Islet of Langerhans (tissue), 1 donor: ENCODE measurements around the gene S100P.

Experiments used
- FAIRE-seq: peaks from one replicate; lab custom pipeline; 2011; peaks lifted over from hg19 to GRCh38; lab: Jason Lieb, UNC

S100P gene

GRCh38 chr4:6697131-6697530, 3.5 kb downstream of the S100P start:
- no peak for FAIRE-seq

- no peak for FAIRE-seq
Observed at GRCh38 chr4:6699388-6699787, 5.7 kb downstream of the S100P start.

GRCh38 chr4:6699903-6700302, 6.2 kb downstream of the S100P start:
- no peak for FAIRE-seq

GRCh38 chr4:6701371-6701770, 7.7 kb downstream of the S100P start:
- FAIRE-seq, result no peak

GRCh38 chr4:6702761-6703160, 9.1 kb downstream of the S100P start:
- FAIRE-seq, result no peak

GRCh38 chr4:6703786-6704185, 10.1 kb downstream of the S100P start:
- FAIRE-seq, result no peak

GRCh38 chr4:6705646-6706045, 12.0 kb downstream of the S100P start:
- FAIRE-seq, result no peak

- no peak for FAIRE-seq
Observed at GRCh38 chr4:6706173-6706572, 12.5 kb downstream of the S100P start.

- FAIRE-seq, result no peak
Observed at GRCh38 chr4:6709230-6710114, 15.8 kb downstream of the S100P start, which contains the start of gene MRFAP1L1. TSS of gene MRFAP1L1 (minus strand) at chr4:6709865. CDS start at chr4:6709629, 236 bp downstream.

- no peak for FAIRE-seq
Observed at GRCh38 chr4:6710282-6710681, 16.6 kb downstream of the S100P start.

GRCh38 chr4:6710996-6711395, 17.3 kb downstream of the S100P start:
- FAIRE-seq, result no peak

- no peak for FAIRE-seq
Observed at GRCh38 chr4:6714954-6715353, 21.3 kb downstream of the S100P start.

- peak; percentile 27 for FAIRE-seq
Observed at GRCh38 chr4:6715704-6716017, 22.0 kb downstream of the S100P start.

- FAIRE-seq, result no peak
Observed at GRCh38 chr4:6716018-6716911, 22.6 kb downstream of the S100P start, which contains the start of gene BLOC1S4. TSS of gene BLOC1S4 (plus strand) at chr4:6716174. CDS start at chr4:6716210, 36 bp downstream.

GRCh38 chr4:6716958-6717655, 23.4 kb downstream of the S100P start:
- FAIRE-seq, result no peak

- no peak for FAIRE-seq
Observed at GRCh38 chr4:6718932-6719610, 25.4 kb downstream of the S100P start.

- FAIRE-seq, result no peak
Observed at GRCh38 chr4:6719611-6720179, 26.0 kb downstream of the S100P start.

GRCh38 chr4:6720202-6720699, 26.6 kb downstream of the S100P start:
- FAIRE-seq, result no peak

GRCh38 chr4:6721121-6721520, 27.4 kb downstream of the S100P start:
- FAIRE-seq, result no peak

GRCh38 chr4:6722891-6723290, 29.2 kb downstream of the S100P start:
- no peak for FAIRE-seq

GRCh38 chr4:6723851-6724250, 30.2 kb downstream of the S100P start:
- no peak for FAIRE-seq
